Adrenal gland (tissue), 12 donors: Measurements from ENCODE around the gene ANKRD33. TPM values are rescaled to one million over a fixed set of nuclear protein-coding genes. Genes with fewer than 3 reads are reported as not detected.
A peak's percentile ranks its signal among the peaks of the same experiment; 100 is the strongest.

Source experiments
- DNase-seq, 7 donors: peaks; one replicate each; pipeline ENCODE4 v3.0.0-alpha.2; 2019 to 2020
- H3K27ac ChIP-seq, 5 donors: fragments of 200-600 bp; sonication (generic) in 4 of 5; 1 replicate in 3 of 5; 2 replicates in 2 of 5; pipeline versions ENCODE4 v1.5.1 to v1.8.0; 2016 to 2020; ENCODE audit warnings: mild to moderate bottlenecking in 1 of 5
- H3K27me3 ChIP-seq: fragments of 200-600 bp; 2 replicates; pipeline ENCODE4 v1.8.0; 2021
- H3K36me3 ChIP-seq, 2 donors: fragments of 200-600 bp; replicated peaks in 1 of 2; 1 replicate in 1 of 2; 2 replicates in 1 of 2; pipeline versions ENCODE4 v1.5.1 to v1.8.0; 2018 to 2022
- H3K4me1 ChIP-seq, 2 donors: fragments of 200-600 bp; replicated peaks in 1 of 2; 1 replicate in 1 of 2; 2 replicates in 1 of 2; pipeline versions ENCODE4 v1.5.1 to v1.8.0; 2018 to 2021
- H3K4me3 ChIP-seq, 4 donors: fragments of 200-600 bp; sonication (generic) in 3 of 4; one replicate each; pipeline ENCODE4 v1.5.1; 2016 to 2018
- H3K9me3 ChIP-seq, 3 donors: fragments of 200-600 bp; sonication (generic) in 1 of 3; replicated peaks in 1 of 3; 1 replicate in 2 of 3; 2 replicates in 1 of 3; pipeline versions ENCODE4 v1.5.1 to v1.8.0; 2016 to 2021
- POLR2A ChIP-seq, 2 donors: fragments of 450-650 bp; IDR thresholded peaks; one replicate each; pipeline ENCODE4 v1.6.1; 2017; ENCODE audit warnings: antibody characterized with exemption in 2 of 2, mild to moderate bottlenecking in 2 of 2, moderate library complexity in 1 of 2
- WGBS, 4 donors: extraction: QIAGEN DNeasy Blood & Tissue Kit in 2 of 4; methylation state at CpG; one replicate each; pipeline versions ENCODE4 v1.1.5 to v1.1.7; 2013 to 2017; 5-methylcytosine and 5-hydroxymethylcytosine counted together
- intact Hi-C, 2 donors: fragments of 100-400 bp; cut with DNase I; formaldehyde crosslinking; loops; one replicate each; pipeline versions ENCODE4 v1.14.1 to v1.15.0; 2022 to 2023
- polyA plus RNA-seq, 3 donors: library from polyadenylated mRNA; stranded (reverse); fragments of 200-250 nt in 2 of 3; fragments of 350-450 nt in 1 of 3; fragmentation: Illumina TruSeq in 1 of 3; extraction: RNeasy Lipid Tissue Mini Kit (QIAGEN cat#74804) in 1 of 3; gene quantifications; one replicate each; pipeline ENCODE4 v1.2.3, GENCODE V29; 2013 to 2014
- total RNA-seq, 9 donors: library from RNA; depleted of rRNA in 4 of 9; stranded (reverse); fragments of >200 nt in 4 of 9; fragments of 120-200 nt in 1 of 9; fragmentation: NEBNext Ultra II Directional in 1 of 9; extraction: Animal tissue kit (Norgen Biotek cat#: 25700) in 1 of 9; gene quantifications; one replicate each; pipeline versions ENCODE4 v1.1.0 to v1.2.4, GENCODE V29; 2013 to 2023
- TF ChIP-seq, protein P1 (sequence below), 6 experiments: fragments of 450-650 bp in 4 of 6; fragments of 200-600 bp in 2 of 6; sonication (generic) in 1 of 6; IDR thresholded peaks; 1 replicate in 5 of 6; 2 replicates in 1 of 6; pipeline versions ENCODE4 v1.5.1 to v1.8.0; 2016 to 2021; ENCODE audit warnings: antibody characterized with exemption in 6 of 6, mild to moderate bottlenecking in 2 of 6, moderate library complexity in 1 of 6
- donor health status: healthy with polysubstance abuse.
- donor health status: Bipolar disorder and iron deficiency.
- donor health status: DM: yes; HTN: yes; CAD: no.
- donor health status: DM: no; HTN: no; CAD: no.
- donor health status: DM: no; HTN: no; CAD: no.
- donor health status: DM: yes; HTN: yes; CAD: no.

The ANKRD33 gene
- total and polyA plus RNA-seq, 12 donors = 0.06 to 0.41 (median 0.24) TPM; not detected in 9

DNA sequence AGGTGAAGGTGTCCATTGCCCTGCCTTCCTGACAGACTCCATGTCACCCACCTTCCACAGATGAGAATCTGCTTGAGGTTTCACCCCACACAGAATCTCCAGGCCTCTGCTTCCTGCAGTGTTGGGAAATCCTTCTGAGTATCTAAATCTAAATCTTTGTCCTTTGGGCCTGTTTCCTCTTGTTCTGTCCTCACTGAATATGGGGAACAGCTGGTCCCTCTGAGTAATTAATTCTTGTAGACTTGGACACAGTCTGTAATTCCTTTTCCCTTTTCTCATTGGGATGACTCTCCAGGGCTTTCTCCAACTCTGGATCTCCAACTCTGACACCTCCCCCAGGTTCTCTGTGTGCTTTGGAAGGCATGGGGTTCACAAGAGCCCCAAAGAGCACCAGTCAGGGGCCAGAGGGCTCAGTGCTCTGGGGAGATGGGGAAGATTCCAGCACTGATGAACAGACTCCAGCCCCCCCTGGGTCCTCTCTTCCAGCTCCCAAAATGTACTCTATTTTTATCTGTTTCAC lies 17.1 kb downstream of the ANKRD33 start:
- Histone ChIP-seq H3K9me3 (no peaks in the 10 kb centered on the region), H3K27ac (peak overlapping the region in 4 of 5 donors; percentile 49 to 93 (median 83)), H3K27me3 (peaks cover 10% of the 10 kb centered on the region), H3K4me1 (peaks cover 0 to 25% of the 10 kb centered on the region in 2 donors), H3K4me3 (no peak overlapping the region), H3K36me3 (no peaks in the 10 kb centered on the region)
- intact Hi-C loops = no loop called here
- no peak for TF ChIP-seq POLR2A (IDR thresholded peaks at IDR 0.05)
- TF ChIP-seq, protein P1, sequence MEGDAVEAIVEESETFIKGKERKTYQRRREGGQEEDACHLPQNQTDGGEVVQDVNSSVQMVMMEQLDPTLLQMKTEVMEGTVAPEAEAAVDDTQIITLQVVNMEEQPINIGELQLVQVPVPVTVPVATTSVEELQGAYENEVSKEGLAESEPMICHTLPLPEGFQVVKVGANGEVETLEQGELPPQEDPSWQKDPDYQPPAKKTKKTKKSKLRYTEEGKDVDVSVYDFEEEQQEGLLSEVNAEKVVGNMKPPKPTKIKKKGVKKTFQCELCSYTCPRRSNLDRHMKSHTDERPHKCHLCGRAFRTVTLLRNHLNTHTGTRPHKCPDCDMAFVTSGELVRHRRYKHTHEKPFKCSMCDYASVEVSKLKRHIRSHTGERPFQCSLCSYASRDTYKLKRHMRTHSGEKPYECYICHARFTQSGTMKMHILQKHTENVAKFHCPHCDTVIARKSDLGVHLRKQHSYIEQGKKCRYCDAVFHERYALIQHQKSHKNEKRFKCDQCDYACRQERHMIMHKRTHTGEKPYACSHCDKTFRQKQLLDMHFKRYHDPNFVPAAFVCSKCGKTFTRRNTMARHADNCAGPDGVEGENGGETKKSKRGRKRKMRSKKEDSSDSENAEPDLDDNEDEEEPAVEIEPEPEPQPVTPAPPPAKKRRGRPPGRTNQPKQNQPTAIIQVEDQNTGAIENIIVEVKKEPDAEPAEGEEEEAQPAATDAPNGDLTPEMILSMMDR (IDR thresholded peaks at IDR 0.05) = no peak
- DNase-seq = peak in 2 of 7 donors; percentile 9 to 10

DNA sequence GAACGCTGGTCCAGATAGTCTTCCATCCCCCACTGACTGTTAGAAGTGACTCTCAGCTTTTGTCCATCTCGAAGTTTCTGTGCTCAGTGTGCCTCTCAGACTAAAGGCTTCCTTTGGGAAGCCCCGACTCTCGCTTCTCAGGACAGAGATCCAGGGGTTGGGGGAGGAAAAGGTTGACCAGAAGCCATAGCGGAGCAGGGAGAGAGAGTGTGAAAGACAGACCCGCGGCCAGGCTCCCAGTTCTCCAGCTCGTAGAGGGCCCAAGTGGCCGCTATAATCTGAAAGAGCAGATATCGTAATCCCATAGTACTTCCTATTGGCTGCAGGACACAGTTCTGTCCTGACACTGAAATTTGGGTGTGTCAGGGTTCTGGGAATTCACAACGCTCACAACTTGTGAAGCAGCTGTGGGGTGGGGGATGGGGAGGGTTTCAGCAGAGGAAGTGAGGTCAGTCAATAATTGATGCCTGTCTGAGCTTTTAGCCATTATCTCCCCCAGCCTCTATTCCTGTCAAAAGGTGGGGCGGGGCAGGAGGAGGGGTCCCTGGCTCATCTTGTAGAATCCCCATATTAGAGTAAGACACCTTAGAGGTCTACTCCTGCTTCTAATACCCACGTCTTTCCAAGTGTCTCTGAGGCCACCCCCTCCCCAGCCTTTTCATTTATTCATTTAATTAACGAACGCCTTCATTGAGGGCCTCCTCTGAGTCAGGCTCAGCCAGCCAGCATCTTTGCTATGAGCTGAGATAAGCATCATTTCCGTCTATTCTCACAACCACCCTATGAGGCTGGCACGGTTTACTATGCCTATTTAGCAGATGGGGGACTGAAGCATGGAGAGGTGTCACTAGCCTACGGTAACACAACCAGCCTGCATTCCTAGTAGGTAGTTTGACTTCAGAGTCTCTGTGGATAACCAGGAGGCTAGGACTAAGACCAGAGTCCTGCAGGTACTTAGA lies 17.8 kb downstream of the ANKRD33 start:
- no peak overlapping the region for H3K4me3 ChIP-seq
- intact Hi-C loops = no loop called here

DNA sequence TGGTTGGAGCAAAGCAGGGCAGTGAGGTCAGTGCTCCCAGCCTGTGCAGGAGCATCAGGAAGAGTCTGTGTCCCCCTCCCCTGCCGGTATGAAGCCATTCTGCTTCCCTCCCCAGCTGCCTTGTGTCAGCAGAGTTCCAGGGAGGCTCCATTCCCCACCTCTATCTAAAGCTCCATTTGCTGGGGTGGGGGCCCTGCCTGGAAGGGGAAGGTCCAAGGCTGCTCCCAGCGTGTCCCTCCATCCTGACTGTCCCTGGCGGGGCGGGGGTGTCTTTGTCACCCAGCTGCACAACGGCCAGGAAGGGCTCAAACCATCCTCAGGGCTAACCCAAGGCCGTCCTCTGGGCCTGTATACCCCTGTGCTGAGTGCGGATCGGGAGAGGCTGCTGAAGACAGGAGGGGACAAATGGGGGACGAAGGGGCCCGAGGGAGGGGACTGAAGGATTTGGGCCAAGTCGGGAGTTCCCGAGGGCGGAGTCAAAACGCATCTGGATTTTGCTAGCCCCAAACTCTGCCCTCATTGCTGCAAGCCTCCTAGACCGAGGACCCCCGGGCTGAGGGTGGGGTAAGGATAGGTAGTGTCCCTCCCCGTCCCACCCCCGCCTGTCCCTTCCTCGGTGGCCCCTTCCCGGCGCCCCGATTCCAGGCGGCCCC lies 18.7 kb downstream of the ANKRD33 start:
- H3K36me3 ChIP-seq = no peaks in the 10 kb centered on the region
- peak overlapping the region; percentile 9 to 93 (median 82) for H3K27ac ChIP-seq
- peak overlapping the region in 2 of 4 donors; percentile 17 to 65 for H3K4me3 ChIP-seq
- TF ChIP-seq, protein P1 (IDR thresholded peaks at IDR 0.05) = no peak
- 23 to 29% (median 25%) methylated on average over 8 to 23 of the region's 23 CpGs for WGBS, 4 donors
- DNase-seq = peak in 1 of 7 donors; percentile 50
- peaks cover 10% of the 10 kb centered on the region for H3K27me3 ChIP-seq
- H3K4me1 ChIP-seq = peaks cover 7 to 40% of the 10 kb centered on the region in 2 donors
- intact Hi-C loops = no loop called here
- no peaks in the 10 kb centered on the region for H3K9me3 ChIP-seq

More for the DNA sequence above, 17.8 kb downstream of the ANKRD33 start:
- peaks cover under 1 to 32% of the 10 kb centered on the region in 2 donors for H3K4me1 ChIP-seq
- H3K27ac ChIP-seq = peak overlapping the region in 4 of 5 donors; percentile 63 to 93 (median 83)
- peak in 1 of 2 donors; percentile 14 for TF ChIP-seq POLR2A (IDR thresholded peaks at IDR 0.05)
- TF ChIP-seq, protein P1 (IDR thresholded peaks at IDR 0.05) = no peak
- DNase-seq = peak in 6 of 7 donors; percentile 61 to 80 (median 67)
- 54 to 61% (median 55%) methylated on average over 17 to 18 of the region's 18 CpGs for WGBS, 4 donors
- H3K36me3 ChIP-seq = no peaks in the 10 kb centered on the region
- no peaks in the 10 kb centered on the region for H3K9me3 ChIP-seq
- H3K27me3 ChIP-seq = peaks cover 10% of the 10 kb centered on the region
